ENCODE results near the gene GPR3.
A peak's percentile ranks its signal among the peaks of the same experiment; 100 is the strongest.

Gene GPR3

DNA sequence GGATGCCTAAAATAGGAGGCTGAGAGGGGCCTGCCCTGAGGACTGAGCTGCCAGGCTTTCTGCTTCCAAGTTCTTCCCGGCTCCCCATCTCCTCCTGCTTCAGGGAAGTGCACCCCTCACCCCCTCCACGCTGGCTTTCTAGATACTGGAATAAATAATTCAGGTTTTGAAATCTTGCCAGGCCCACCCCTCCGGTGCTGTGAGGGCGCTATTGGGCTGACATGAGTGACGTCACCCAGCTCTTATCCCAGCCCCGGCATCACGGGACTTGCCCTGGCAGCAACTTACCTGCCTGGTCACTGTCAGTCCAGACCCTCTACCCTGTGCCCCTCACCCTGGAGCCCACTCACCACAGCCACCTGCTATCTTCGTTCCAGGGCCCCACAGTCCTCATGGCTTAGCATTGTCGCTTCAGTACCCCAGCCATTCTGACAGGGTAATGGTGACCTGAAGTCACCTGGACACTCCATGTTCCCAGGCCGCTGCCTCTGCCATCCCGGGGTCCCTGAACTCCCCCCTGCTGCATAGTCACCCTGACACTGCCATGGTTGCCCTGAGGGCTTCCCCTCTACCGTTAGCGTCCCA, 819 bp upstream of the GPR3 start:
- no peak for DNase-seq (ENCODE audit: low read depth)
- TF ChIP-seq CTCF (IDR thresholded peaks at IDR 0.05; ENCODE audit: low read depth, low read length, missing control alignments): no peak
- peak overlapping the region; percentile 11 for H3K4me3 ChIP-seq (ENCODE audit: low read depth, low read length)

GRCh38 chr1:27392778-27393635, 585 bp downstream of the GPR3 start:
- peak; percentile 28 for TF ChIP-seq CTCF (IDR thresholded peaks at IDR 0.05; ENCODE audit: low read depth, low read length, missing control alignments)
- no peak for DNase-seq (ENCODE audit: low read depth)
- peak overlapping the region; percentile 62 for H3K4me3 ChIP-seq (ENCODE audit: low read depth, low read length)

- H3K4me3 ChIP-seq (ENCODE audit: low read depth, low read length): no peak overlapping the region
- DNase-seq (ENCODE audit: low read depth): no peak
Observed at GRCh38 chr1:27393641-27394281, 1.3 kb downstream of the GPR3 start.

DNA sequence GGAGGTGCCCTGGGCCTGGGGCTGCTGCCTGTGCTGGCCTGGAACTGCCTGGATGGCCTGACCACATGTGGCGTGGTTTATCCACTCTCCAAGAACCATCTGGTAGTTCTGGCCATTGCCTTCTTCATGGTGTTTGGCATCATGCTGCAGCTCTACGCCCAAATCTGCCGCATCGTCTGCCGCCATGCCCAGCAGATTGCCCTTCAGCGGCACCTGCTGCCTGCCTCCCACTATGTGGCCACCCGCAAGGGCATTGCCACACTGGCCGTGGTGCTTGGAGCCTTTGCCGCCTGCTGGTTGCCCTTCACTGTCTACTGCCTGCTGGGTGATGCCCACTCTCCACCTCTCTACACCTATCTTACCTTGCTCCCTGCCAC, 1.8 kb downstream of the GPR3 start:
- no peak overlapping the region for H3K4me3 ChIP-seq (ENCODE audit: low read depth, low read length)
- TF ChIP-seq CTCF (IDR thresholded peaks at IDR 0.05; ENCODE audit: low read depth, low read length, missing control alignments): no peak
- DNase-seq (ENCODE audit: low read depth): no peak

More at GRCh38 chr1:27393641-27394281, 1.3 kb downstream of the GPR3 start:
- TF ChIP-seq CTCF (IDR thresholded peaks at IDR 0.05; ENCODE audit: low read depth, low read length, missing control alignments): no peak

- no peak for TF ChIP-seq CTCF (IDR thresholded peaks at IDR 0.05; ENCODE audit: low read depth, low read length, missing control alignments)
- H3K4me3 ChIP-seq (ENCODE audit: low read depth, low read length): no peak overlapping the region
- no peak for DNase-seq (ENCODE audit: low read depth)
Observed at GRCh38 chr1:27394925-27395324, 2.5 kb downstream of the GPR3 start.

DNA sequence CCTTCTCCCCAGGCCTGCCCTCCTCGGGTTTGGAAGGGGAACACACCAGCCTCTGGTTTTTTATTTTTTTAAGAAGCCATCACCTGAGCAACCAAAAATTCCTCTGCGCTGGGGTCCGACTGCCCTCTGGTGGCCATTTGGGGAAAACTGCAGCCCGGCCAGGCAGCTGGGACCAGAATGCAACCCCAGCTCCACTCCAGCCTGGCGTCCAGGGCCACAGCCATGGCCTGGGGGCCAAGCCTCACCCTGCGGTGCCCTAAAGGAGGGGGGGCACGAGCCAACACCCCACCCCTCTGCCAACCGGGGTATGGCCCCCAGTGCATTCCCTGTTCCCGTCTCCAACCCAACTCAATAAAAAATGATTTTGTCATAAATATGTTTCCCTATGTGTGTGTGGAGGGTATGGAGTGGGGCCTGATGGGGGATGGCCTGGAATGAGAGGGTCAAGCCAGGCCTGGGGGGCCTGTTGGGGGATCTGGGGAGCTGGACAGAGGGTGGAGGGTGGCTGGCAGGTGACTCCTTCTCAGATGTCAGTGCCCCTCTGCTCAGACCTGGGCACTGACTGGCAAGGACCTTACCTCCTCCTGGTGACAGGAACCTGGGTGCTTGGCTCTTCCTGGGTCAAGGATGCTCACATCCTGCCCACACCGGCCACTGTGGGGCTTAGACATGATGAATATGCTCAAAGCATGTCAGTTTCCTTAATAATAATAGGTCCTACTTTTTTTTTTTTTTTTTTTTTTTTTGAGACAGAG, 3.2 kb downstream of the GPR3 start:
- peak; percentile 89 for TF ChIP-seq CTCF (IDR thresholded peaks at IDR 0.05; ENCODE audit: low read depth, low read length, missing control alignments)
- DNase-seq (ENCODE audit: low read depth): no peak

More for the DNA sequence above, 3.2 kb downstream of the GPR3 start:
- no peak overlapping the region for H3K4me3 ChIP-seq (ENCODE audit: low read depth, low read length)

All from GM12864 (cell line).